Liver (tissue), 9 donors: ENCODE measurements around the gene SAMD8. TPM values are rescaled to one million over a fixed set of nuclear protein-coding genes. Genes with fewer than 3 reads are reported as not detected.

Experiments used
- DNase-seq: peaks from one replicate; pipeline ENCODE4 v3.0.0-alpha.2; 2017; ENCODE audit warnings: low spot score
- H3K27ac ChIP-seq, 2 donors: one replicate each; pipeline ENCODE4 v1.7.0; 2013; ENCODE audit warnings: inconsistent platforms in 2 of 2, low read length in 2 of 2, control low read depth in 1 of 2, low read depth in 1 of 2, mild to moderate bottlenecking in 1 of 2
- H3K27me3 ChIP-seq, 4 donors: one replicate each; pipeline versions ENCODE4 v1.6.1 to v1.7.0; 2013; ENCODE audit warnings: low read length in 3 of 4, inconsistent platforms in 1 of 4, mild to moderate bottlenecking in 1 of 4, moderate library complexity in 1 of 4; ENCODE audit not compliant: control insufficient read depth in 4 of 4, insufficient read depth in 4 of 4
- H3K36me3 ChIP-seq, 4 donors: one replicate each; pipeline versions ENCODE4 v1.6.1 to v1.7.0; 2013; ENCODE audit warnings: low read length in 3 of 4, mild to moderate bottlenecking in 3 of 4, low read depth in 1 of 4, moderate library complexity in 1 of 4; ENCODE audit not compliant: control insufficient read depth in 4 of 4, insufficient read depth in 3 of 4
- H3K4me1 ChIP-seq, 4 donors: one replicate each; pipeline versions ENCODE4 v1.6.1 to v1.7.0; 2013; ENCODE audit warnings: low read length in 3 of 4, mild to moderate bottlenecking in 3 of 4, moderate library complexity in 1 of 4; ENCODE audit not compliant: control insufficient read depth in 4 of 4, insufficient read depth in 4 of 4
- H3K4me3 ChIP-seq, 3 donors: one replicate each; pipeline versions ENCODE4 v1.6.1 to v1.7.0; 2013; ENCODE audit warnings: low read length in 3 of 3, control low read depth in 1 of 3, low read depth in 1 of 3, mild to moderate bottlenecking in 1 of 3
- H3K9ac ChIP-seq, 2 donors: one replicate each; pipeline ENCODE4 v1.7.0; 2013; ENCODE audit warnings: low read length in 2 of 2, mild to moderate bottlenecking in 2 of 2, moderate library complexity in 2 of 2, control low read depth in 1 of 2, low read depth in 1 of 2
- H3K9me3 ChIP-seq, 4 donors: one replicate each; pipeline versions ENCODE4 v1.6.1 to v1.7.0; 2013; ENCODE audit warnings: low read length in 3 of 4; ENCODE audit not compliant: control insufficient read depth in 4 of 4
- ATF3 ChIP-seq: IDR thresholded peaks from 2 replicates; pipeline ENCODE4 v1.6.1; 2016; ENCODE audit warnings: antibody characterized with exemption
- EGR1 ChIP-seq, 2 donors: IDR thresholded peaks; 2 replicates each; pipeline ENCODE4 v1.6.1; 2016 to 2018; ENCODE audit warnings: antibody characterized with exemption in 2 of 2, low read depth in 2 of 2
- FOXA1 ChIP-seq: IDR thresholded peaks from 2 replicates; pipeline ENCODE4 v1.6.1; 2016; ENCODE audit warnings: antibody characterized with exemption
- FOXA2 ChIP-seq: IDR thresholded peaks from 2 replicates; pipeline ENCODE4 v1.6.1; 2016; ENCODE audit warnings: antibody characterized with exemption
- GABPA ChIP-seq, 2 donors: IDR thresholded peaks in 1 of 2; conservative IDR thresholded peaks in 1 of 2; 2 replicates each; pipeline ENCODE4 v1.6.1; 2016; ENCODE audit warnings: antibody characterized with exemption in 2 of 2, mild to moderate bottlenecking in 1 of 2, moderate library complexity in 1 of 2
- HNF4A ChIP-seq, 2 donors: conservative IDR thresholded peaks; 2 replicates each; pipeline ENCODE4 v1.6.1; 2016; ENCODE audit warnings: antibody characterized with exemption in 2 of 2, mild to moderate bottlenecking in 2 of 2
- HNF4G ChIP-seq: IDR thresholded peaks from 2 replicates; pipeline ENCODE4 v1.6.1; 2016; ENCODE audit warnings: antibody characterized with exemption
- JUND ChIP-seq, 2 donors: IDR thresholded peaks; 2 replicates each; pipeline ENCODE4 v1.6.1; 2016; ENCODE audit warnings: antibody characterized with exemption in 2 of 2
- MAX ChIP-seq: IDR thresholded peaks from 2 replicates; pipeline ENCODE4 v1.6.1; 2016; ENCODE audit warnings: antibody characterized with exemption
- NR2F2 ChIP-seq: IDR thresholded peaks from 2 replicates; pipeline ENCODE4 v1.6.1; 2016; ENCODE audit warnings: antibody characterized with exemption
- RAD21 ChIP-seq, 2 donors: IDR thresholded peaks; 2 replicates each; pipeline ENCODE4 v1.6.1; 2016; ENCODE audit warnings: antibody characterized with exemption in 2 of 2, mild to moderate bottlenecking in 2 of 2
- RXRA ChIP-seq, 2 donors: IDR thresholded peaks; 2 replicates each; pipeline ENCODE4 v1.6.1; 2017 to 2018; ENCODE audit warnings: antibody characterized with exemption in 2 of 2, mild to moderate bottlenecking in 1 of 2
- SP1 ChIP-seq: IDR thresholded peaks from 2 replicates; pipeline ENCODE4 v1.6.1; 2018; ENCODE audit warnings: antibody characterized with exemption, mild to moderate bottlenecking
- TAF1 ChIP-seq: conservative IDR thresholded peaks from 2 replicates; pipeline ENCODE4 v1.6.1; 2016; ENCODE audit warnings: antibody characterized with exemption, mild to moderate bottlenecking
- YY1 ChIP-seq: IDR thresholded peaks from 2 replicates; pipeline ENCODE4 v1.6.1; 2016; ENCODE audit warnings: antibody characterized with exemption, mild to moderate bottlenecking
- ZBTB33 ChIP-seq: IDR thresholded peaks from 2 replicates; pipeline ENCODE4 v1.6.1; 2016; ENCODE audit warnings: antibody characterized with exemption
- WGBS: extraction: QIAGEN DNeasy Blood & Tissue Kit; methylation state at CpG from one replicate; pipeline ENCODE4 v1.1.7; 2013; 5-methylcytosine and 5-hydroxymethylcytosine counted together
- polyA plus RNA-seq, 2 donors: library from polyadenylated mRNA; stranded (reverse) in 1 of 2; unstranded in 1 of 2; fragments of 200-250 nt in 1 of 2; fragments of >200 nt in 1 of 2; fragmentation: Nextera tagmentation in 1 of 2; extraction: Ambion mirVana in 1 of 2; gene quantifications; one replicate each; pipeline versions ENCODE4 v1.2.1 to v1.2.3, GENCODE V29; 2013 to 2015
- total RNA-seq, 2 donors: library from RNA; depleted of rRNA; stranded (reverse); fragments of >200 nt; gene quantifications; one replicate each; pipeline ENCODE4 v1.2.3, GENCODE V29; 2014
- TF ChIP-seq, protein P1 (sequence below): IDR thresholded peaks from 2 replicates; pipeline ENCODE4 v1.6.1; 2016; ENCODE audit warnings: antibody characterized with exemption, mild to moderate bottlenecking
- TF ChIP-seq, protein P2 (sequence below): fragments of 150-350 bp; IDR thresholded peaks from 2 replicates; pipeline ENCODE4 v1.5.1; 2017; ENCODE audit warnings: improper control_type of control experiment, low read depth, low read length; ENCODE audit not compliant: missing input control
- donor health status: healthy.
- donor health status: healthy.
- donor health status: healthy.
- donor health status: healthy.
- donor health status: healthy.

Gene SAMD8
- total and polyA plus RNA-seq, 4 donors = 2.8 to 10.3 (median 4.1) TPM

DNA sequence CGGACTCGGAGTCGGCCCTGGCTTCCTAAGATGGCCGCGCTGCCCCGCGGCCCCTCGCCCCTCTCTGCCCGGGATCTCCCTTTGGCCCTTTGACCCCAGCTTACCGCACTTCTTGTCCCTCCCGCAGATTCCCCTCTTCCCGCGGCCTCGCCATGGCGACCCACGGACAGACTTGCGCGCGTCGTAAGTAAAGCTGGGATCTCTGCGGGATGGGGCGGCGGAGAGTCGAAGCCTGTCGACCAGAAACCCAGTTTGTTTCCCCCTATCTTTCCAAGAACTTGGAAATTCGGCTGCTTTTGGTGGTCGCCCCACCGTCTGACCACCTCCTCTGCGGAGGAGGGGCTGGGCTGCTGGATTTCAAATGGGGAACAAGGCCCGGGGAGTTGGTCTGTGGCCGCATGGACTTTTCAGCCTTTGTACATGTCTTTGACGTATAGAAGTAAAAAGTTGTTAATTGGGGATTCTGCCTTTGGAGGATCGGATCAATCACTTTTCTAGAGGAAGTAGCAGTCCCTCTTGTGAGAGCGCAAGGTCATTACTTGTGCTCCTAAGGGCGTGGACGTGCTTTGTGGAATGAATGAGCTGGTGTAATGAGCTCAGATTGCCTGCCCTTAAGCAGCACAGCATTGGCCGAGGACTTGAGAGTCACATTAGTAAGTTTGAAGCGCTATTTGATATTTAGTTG is 99.7 kb downstream of the SAMD8 start:
- peak overlapping the region; percentile 70 to 91 for H3K9ac ChIP-seq
- peaks cover 2 to 21% (median 15%) of the 10 kb centered on the region in 4 donors for H3K4me1 ChIP-seq
- no peak for DNase-seq
- no peaks in the 10 kb centered on the region for H3K27me3 ChIP-seq
- no peak for TF ChIP-seq HNF4G
- no peak for TF ChIP-seq NR2F2
- no peak for TF ChIP-seq HNF4A (conservative IDR thresholded peaks at IDR 0.05)
- TF ChIP-seq YY1 = peak; percentile 74
- no peak for TF ChIP-seq TAF1
- no peaks in the 10 kb centered on the region for H3K9me3 ChIP-seq
- under 1% methylated on average over 38 of the region's 38 CpGs for WGBS
- peak overlapping the region; percentile 96 to 97 for H3K27ac ChIP-seq
- H3K4me3 ChIP-seq = peak overlapping the region; percentile 88 to 93 (median 89)
- H3K36me3 ChIP-seq = peaks cover 9 to 15% (median 15%) of the 10 kb centered on the region in 4 donors

- Histone ChIP-seq H3K27me3 (no peaks in the 10 kb centered on the region), H3K9me3 (no peaks in the 10 kb centered on the region), H3K4me3 (no peak overlapping the region), H3K36me3 (peaks cover 11 to 25% (median 22%) of the 10 kb centered on the region in 4 donors), H3K4me1 (peaks cover 2 to 21% (median 15%) of the 10 kb centered on the region in 4 donors), H3K27ac (no peak overlapping the region), H3K9ac (peak overlapping the region in 1 of 2 donors; percentile 16)
- TF ChIP-seq HNF4A (conservative IDR thresholded peaks at IDR 0.05) (no peak), FOXA2 (no peak), MAX (no peak), FOXA1 (no peak), ATF3 (no peak), EGR1 (IDR thresholded peaks at IDR 0.05; ENCODE audit: low read depth in 2 of 2) (no peak), SP1 (no peak), HNF4G (no peak), JUND (IDR thresholded peaks at IDR 0.05) (no peak), TAF1 (no peak), GABPA (IDR thresholded peaks at IDR 0.05 in 1 of 2, conservative IDR thresholded peaks at IDR 0.05 in 1 of 2) (no peak), ZBTB33 (no peak), RXRA (IDR thresholded peaks at IDR 0.05) (no peak), YY1 (no peak), RAD21 (IDR thresholded peaks at IDR 0.05) (no peak)
- TF ChIP-seq, protein P1, sequence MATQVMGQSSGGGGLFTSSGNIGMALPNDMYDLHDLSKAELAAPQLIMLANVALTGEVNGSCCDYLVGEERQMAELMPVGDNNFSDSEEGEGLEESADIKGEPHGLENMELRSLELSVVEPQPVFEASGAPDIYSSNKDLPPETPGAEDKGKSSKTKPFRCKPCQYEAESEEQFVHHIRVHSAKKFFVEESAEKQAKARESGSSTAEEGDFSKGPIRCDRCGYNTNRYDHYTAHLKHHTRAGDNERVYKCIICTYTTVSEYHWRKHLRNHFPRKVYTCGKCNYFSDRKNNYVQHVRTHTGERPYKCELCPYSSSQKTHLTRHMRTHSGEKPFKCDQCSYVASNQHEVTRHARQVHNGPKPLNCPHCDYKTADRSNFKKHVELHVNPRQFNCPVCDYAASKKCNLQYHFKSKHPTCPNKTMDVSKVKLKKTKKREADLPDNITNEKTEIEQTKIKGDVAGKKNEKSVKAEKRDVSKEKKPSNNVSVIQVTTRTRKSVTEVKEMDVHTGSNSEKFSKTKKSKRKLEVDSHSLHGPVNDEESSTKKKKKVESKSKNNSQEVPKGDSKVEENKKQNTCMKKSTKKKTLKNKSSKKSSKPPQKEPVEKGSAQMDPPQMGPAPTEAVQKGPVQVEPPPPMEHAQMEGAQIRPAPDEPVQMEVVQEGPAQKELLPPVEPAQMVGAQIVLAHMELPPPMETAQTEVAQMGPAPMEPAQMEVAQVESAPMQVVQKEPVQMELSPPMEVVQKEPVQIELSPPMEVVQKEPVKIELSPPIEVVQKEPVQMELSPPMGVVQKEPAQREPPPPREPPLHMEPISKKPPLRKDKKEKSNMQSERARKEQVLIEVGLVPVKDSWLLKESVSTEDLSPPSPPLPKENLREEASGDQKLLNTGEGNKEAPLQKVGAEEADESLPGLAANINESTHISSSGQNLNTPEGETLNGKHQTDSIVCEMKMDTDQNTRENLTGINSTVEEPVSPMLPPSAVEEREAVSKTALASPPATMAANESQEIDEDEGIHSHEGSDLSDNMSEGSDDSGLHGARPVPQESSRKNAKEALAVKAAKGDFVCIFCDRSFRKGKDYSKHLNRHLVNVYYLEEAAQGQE = no peak
- TF ChIP-seq, protein P2, sequence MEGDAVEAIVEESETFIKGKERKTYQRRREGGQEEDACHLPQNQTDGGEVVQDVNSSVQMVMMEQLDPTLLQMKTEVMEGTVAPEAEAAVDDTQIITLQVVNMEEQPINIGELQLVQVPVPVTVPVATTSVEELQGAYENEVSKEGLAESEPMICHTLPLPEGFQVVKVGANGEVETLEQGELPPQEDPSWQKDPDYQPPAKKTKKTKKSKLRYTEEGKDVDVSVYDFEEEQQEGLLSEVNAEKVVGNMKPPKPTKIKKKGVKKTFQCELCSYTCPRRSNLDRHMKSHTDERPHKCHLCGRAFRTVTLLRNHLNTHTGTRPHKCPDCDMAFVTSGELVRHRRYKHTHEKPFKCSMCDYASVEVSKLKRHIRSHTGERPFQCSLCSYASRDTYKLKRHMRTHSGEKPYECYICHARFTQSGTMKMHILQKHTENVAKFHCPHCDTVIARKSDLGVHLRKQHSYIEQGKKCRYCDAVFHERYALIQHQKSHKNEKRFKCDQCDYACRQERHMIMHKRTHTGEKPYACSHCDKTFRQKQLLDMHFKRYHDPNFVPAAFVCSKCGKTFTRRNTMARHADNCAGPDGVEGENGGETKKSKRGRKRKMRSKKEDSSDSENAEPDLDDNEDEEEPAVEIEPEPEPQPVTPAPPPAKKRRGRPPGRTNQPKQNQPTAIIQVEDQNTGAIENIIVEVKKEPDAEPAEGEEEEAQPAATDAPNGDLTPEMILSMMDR = no peak
- no peak for DNase-seq
- 92% methylated on average over 6 of the region's 6 CpGs for WGBS
Measured at GRCh38 chr10:75212343-75212742, 100.9 kb downstream of the SAMD8 start.
